ENCODE measurements around the gene LASP1NB.

Gene LASP1NB

DNA sequence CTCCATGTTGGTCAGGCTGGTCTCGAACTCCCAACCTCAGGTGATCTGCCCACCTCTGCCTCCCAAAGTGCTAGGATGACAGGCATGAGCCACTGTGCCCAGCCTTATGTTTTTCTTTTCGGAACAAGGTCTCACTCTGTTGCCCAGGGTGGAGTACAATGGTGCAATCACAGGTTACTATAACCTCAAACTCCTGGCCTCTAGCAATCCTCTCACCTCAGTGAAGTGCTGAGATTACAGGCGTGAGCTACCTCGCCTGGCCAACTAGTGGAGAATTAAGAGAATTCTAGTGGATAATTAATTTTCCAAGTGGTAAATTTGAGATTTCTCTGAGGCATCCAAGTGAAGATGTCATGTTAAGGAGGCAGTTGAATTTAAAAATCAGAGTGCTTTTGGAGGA is 44.7 kb downstream of the LASP1NB start:
- DNase-seq = no peak

DNA sequence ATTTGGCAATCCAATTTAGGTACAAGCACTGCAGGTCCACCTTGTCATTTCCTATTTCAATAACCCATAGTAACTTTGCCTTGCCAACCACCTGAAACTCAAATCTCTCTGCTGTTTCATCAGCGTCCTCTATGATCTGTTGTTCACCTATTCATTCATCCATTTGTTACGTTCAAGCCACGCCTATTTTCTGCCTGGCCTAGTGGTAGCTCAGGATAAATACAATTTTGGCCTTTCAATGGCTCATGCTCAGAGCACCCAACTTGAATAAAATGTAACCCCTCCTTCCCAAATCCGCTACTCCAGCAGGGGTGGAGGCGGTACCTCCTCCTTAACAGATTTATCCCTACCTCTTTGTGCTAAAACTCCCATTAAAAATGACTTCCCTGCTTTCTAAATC is 45.4 kb downstream of the LASP1NB start:
- DNase-seq = no peak

DNA sequence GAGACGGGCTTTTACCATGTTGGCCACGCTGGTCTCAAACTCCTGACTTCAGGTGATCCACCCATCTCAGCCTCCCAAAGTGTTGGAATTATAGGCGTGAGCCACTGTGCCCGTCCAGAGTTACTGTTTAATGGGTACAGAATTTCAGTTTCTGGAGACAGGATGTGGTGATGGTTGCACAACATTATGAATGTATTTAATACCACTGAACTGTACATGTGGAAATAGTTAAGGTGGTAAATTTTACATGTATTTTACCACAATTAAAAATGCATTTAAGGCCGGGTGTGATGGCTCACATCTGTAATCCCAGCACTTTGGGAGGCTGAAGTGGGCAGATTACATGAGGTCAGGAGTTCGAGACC is 50.8 kb downstream of the LASP1NB start:
- peak in 1 of 2 experiments; percentile 8 for DNase-seq

DNA sequence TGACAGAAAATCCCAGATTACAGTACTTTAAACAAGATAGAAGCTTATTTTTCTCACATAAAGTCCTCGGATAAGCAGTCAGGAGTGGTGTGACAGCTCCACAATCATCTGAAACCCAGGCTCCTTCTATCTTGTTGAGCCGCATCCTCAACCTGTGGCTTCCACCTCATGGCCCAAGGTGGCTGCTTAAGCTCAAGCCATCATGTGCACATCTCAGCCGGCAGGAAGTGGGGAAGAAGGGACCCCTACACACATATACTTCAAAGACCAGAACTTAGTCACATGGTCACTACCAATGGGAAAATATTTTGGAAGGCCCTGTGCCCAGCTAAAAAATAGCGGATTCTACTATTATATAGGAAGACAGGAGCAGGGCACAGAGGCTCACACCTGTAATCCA is 52.8 kb downstream of the LASP1NB start:
- no peak for DNase-seq
